SW 1271 (cell line): ENCODE data around the gene TUBA1A.
A peak's percentile ranks its signal among the peaks of the same experiment; 100 is the strongest.
"Not testable (repeated sequence)": the region's sequence is repeated elsewhere in the genome, so short reads cannot be mapped to it uniquely, and the experiment has no call there.

ENCODE experiments used
- DNase-seq, 2 experiments: peaks; one replicate each; lab custom pipeline; 2025; lab: John Stamatoyannopoulos, UW

Gene TUBA1A

DNA sequence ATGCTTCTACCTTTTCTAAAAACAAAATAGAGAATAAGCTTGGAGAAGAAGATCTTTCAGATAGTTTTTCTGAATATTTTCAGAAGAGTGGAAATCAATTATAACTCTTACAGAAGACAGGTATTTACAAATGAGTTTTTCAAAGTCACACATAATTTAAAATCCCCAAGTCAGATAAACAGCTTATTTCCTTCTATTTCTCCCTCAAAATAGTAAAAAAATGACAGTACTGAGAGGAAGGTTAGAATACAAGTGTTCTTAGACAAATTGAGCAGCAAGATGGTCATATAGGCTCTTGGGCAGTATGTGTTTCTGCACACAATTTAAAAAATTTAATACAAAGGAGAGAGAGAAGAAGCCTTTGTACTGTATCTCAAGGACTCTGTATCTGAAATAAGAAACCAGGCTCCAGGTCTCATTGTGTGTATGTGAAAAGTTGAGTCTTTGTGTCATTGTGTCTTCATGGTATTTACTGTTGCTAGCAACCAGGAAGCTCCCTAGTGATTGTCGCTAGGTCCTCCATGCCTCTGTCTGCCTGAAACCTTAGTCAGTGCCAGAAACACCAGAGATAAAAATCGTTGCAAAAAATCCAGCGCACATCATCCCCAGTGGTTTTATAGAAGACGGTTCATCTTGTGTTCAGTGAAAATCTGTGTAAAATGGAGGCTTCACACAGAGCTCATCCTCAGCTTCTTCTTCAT is 12.9 kb upstream of the TUBA1A start:
- DNase-seq: peak in 1 of 2 experiments; percentile 60

DNA sequence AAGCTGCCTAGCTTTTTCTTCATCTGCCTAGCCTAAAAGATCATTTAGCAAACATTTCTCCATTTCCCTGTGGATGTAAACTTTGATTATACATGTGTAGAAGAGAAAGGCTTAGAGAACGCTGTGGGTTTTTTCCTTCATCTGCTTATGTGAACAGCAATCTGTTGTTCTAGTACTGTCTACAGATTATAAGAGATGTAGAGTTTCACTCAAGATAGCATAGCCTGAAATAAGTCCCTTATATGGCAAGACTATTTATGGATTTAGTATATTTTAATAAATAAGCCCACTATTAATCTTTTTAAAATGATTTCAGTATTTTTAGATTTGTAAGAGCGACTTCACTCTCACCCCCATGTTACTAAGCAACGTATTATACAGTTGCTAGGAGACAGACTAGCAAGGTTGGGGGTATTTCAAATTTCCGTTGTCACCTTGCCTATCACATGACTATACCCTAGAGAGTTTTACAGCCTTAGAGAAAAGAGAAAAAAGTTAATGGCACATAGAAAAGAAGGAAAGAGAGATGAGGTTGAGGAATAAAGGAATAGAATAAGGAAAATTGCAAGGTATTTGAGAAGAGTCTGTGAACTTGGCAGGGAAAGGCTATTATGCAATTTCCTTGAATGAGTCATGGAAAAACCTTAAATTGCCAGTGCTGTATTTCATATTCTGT is 12.2 kb upstream of the TUBA1A start:
- DNase-seq: peak in 1 of 2 experiments; percentile 91

DNA sequence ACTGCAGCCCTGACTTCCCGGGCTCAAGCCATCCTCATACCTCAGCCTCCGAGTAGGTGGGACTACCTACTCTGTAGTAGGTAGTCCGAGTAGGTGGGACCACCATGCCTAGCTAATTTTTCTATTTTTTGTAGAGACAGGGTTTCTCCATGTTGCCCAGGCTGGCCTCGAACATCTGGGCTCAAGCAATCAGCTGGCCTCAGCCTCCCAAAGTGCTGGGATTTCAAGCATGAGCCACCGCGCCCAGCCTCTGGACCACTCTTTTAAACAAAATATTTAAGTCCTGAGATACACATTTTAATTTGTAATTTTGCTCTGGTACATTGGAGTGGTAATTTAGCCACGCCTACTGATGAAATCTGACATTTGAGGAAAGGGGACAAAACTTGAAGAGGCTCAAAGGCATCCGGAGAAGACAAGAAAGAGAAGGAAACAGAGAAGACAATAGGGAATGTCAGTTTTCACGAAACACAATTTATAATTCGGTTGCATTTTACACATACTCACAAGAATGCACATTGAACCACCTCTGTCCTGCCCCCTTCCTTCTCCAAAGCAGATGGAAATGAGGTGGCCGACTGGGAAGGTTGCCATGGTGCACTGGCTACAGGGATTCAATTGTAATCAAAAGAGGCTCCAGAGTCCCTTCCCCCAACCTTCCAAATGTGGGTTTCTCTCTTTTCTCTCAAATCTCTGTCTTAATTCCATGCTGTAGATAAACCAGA is 9.7 kb upstream of the TUBA1A start:
- peak in 1 of 2 experiments; percentile 59 for DNase-seq

DNA sequence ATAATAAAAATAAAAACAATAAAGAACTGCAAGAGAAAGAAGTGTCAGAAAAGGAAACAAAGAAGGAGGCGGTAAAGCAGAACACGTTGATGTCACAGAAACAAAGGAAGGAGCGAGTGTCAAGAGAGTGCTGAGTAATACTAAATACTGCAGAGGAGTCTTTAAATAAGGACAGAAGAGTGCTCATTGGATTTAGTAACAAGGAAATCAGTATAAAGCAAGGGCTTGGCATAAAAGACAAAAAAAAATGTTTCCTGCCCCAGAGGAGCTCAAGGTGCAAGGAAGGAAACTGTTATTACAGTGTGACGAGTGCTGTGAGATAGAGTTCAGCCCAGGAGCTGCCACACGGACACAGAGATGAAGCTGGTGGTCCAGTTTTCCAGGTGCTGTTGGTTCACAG is 8.4 kb upstream of the TUBA1A start:
- DNase-seq: no peak

DNA sequence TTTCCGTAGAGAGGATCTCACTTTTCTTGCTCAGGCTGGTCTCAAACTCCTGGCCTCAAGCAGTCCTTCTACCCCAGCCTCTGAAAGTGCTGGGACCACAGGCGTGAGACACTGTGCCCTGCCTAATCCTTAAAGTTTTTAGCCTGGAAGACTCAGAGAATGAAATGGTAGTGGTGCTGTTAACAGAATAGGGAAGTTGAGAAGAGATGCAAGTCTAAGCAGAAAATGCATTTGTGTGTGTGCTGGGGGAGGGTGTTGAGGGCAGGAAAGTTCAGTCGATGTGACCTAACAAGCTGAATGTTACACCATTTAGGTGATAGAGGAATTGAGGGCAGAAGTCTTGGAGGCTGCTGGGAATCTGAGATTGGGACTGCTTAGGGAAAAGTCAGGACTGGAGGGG is 6.9 kb upstream of the TUBA1A start:
- no peak for DNase-seq

DNA sequence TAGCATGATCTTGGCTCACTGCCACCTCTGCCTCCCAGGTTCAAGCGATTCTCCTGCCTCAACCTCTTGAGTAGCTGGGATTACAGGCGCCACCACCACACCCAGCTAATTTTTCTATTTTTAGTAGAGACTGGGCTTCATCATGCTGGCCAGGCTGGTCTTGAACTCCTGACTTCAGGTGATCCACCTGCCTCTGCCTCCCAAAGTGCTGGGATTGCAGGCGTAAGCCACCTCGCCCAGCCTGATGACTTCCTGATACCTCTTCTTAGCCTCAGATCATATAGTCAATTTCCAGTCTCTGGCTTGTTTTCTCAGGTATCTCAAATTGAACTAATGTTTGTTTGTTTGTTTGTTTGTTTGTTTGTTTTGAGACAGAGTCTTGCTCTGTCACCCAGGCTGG is 4.9 kb upstream of the TUBA1A start:
- DNase-seq: not testable (repeated sequence)

DNA sequence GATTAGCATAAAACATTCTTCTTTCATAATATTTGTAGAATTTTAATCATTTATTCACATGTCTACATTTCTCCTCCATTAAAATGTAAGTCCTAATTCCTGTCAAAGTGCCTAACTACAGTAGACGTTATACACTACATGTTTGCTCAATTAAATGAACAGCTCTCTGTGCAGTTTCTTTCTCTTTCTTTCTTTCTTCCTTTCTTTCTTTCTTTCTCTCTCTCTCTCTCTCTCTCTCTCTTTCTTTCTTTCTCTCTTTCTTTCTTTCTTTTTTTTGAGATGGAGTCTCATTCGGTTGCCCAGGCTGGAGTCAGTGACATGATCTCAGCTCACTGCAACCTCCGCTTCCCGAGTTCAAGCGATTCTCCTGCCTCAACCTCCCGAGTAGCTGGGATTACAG is 2.6 kb upstream of the TUBA1A start:
- DNase-seq: not testable (repeated sequence)

DNA sequence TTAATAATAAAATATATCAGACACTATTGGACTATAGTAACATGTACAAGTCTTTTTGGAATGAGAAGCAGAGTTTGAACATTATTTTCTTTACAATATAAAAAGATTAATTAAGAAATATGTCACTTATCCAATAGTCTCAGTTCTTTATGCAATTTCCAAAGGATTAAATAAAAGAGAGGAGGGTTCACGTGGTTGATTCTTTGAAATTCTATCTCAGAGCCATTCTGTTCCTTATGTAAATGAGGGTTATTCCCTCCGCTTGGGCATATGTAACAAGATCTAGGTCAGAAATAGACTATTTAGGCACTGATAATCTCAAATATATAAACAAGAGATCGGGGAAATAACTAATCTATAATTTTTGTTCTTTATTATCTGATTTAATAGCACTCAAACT is 2.1 kb upstream of the TUBA1A start:
- DNase-seq: no peak

DNA sequence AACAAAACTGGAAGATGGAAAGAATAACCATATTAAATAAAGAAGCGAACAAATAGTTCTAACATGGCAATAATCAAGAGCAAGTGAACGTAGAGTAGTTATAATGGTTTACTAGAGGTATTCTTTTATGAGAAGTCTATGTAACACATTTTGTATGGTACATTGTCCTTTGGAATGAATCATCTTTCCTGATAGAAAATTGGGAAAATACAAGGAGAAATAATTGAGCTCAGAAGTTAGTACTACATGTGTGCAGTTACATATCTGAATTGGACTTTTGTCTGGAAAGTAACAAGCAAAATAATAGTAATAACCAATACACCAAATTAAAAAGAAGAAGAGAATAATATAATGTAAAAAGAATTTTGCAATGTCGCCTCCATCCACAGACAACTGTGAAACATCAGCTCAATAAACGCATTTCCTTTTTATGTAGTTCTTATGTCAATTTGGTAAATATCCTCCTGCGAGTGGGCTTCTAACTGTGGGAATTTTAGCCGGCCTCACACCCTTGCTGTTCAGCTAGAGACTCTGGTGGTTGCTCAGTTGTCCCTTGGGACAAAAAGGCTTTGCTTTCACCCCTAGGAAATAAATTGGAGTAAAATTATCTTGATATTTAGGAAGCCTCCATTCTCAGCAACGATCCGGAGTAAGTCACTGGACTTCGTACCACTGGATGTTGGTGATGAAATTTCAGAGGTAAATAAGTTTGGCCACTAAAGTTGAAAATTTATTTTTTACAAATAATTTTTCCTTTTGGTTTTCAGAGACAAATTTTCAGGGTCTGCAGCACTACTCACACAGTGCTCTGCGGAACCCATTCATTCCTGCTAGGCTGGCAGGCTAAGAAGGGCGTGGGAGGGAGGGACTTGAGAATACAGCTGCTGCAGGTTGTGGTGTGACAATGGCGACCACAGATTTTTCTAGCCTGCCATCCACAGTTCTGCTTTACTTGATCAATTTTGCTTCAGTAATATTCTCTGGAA is 1.1 kb upstream of the TUBA1A start:
- no peak for DNase-seq

DNA sequence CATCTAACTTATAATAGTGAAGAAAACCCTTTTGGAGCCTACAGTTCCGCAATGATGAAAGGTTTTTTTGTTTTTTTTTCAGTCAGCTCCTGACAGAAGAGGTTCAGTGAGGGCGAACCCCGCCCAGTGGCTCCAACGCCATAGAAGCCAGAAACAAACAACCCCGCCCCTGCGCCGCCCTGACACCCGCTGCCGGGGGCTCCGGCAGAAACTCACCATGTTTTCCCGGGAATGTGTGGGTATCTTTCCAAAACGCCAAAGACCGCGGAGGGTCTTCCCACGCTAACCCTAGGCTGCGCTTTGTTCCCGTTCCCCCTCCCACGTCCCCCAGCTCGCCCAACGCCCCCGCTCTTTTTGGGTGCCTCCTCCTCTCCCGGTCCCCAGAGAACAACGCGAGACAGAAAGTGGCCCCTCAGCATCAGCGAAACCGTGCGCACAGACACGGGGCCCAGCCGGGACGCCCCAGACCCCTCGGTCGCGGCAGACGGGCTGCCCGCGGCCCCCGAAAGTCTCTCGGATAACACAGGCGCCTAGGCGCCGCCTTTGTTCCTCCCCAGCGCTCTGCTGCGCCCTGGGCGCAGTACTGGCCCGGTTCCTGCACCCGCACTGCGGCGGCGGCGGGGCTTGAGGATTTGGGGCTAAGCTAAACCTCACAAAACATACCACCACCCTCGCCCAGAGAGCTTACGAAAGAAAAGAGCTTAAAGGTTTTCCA is 522 bp downstream of the TUBA1A start:
- DNase-seq: peak in 1 of 2 experiments; percentile 79

DNA sequence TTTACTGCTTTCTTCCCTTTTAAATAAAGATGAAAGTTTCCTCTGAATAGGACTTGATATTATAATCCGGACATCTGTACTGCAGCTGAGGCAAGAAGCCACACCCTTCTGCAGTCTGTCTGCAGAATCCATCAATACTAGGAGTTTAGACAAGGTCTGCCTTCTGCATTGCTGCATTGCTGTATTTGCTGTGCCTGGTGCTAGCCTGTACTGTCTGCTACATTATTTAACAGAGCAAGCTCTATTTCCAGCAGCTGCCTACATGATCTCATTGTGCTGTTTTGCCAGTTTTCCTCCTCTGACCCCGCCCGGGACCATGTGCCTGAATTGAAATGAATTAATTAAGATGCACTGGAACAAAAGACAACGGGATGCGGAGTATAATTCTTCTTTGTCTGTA is 1.7 kb downstream of the TUBA1A start:
- DNase-seq: no peak

DNA sequence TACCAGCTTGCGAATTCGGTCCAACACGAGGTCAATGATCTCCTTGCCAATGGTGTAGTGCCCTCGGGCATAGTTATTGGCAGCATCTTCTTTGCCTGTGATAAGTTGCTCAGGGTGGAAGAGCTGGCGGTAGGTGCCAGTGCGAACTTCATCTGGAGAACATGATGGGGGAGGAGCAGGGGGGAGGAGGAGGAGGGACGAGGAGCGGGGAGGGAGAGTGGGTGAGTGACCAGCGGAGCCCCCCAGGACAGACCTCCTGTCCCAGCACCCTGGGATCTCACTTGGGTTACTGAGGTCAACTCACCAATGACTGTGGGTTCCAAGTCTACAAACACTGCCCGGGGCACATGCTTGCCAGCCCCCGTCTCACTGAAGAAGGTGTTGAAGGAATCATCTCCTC is 2.6 kb downstream of the TUBA1A start:
- DNase-seq: not testable (repeated sequence)

DNA sequence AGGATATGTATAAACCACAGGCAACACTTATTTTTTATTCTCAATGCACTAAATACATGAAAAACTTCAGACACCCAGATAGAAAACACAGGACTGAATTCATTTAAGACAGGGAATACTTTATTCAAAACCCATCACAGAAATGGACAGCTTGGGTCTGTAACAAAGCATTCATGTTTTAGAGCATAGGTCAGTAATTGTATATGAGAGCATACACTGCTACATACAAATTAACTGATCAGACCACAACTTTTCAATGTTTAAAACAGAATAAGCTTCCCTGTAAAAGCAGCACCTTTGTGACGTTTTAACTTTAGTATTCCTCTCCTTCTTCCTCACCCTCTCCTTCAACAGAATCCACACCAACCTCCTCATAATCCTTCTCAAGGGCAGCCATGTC is 4.2 kb downstream of the TUBA1A start:
- not testable (repeated sequence) for DNase-seq

DNA sequence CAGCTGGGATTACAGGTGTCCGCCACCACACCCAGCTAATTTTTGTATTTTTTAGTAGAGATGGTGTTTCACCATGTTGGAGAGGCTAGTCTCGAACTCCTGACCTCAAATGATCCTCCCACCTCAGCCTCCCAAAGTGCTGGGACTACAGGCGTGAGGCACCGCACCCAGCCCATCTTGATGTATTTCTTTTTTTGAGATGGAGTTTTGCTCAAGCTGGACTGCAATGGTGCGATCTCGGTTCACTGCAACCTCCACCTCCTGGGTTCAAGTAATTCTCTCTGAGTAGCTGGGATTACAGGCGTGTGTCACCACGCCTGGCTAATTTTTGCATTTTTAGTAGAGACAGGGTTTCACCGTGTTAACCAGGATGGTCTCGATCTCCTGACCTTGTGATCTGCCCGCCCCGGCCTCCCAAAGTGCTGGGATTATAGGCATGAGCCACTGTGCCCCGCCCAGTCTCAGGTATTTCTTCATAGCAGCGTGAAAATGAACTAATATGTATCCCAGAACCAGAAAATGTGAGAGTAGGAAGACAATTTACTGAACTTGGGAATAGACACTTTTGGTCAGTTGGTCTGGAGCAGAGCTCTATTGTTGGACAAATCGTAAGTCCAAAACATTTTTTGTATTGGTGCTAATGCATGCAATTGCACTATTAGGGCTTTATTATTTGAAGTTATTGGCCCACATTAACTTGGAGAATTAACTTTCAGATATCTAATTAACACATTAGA is 5.5 kb downstream of the TUBA1A start:
- DNase-seq: not testable (repeated sequence)

DNA sequence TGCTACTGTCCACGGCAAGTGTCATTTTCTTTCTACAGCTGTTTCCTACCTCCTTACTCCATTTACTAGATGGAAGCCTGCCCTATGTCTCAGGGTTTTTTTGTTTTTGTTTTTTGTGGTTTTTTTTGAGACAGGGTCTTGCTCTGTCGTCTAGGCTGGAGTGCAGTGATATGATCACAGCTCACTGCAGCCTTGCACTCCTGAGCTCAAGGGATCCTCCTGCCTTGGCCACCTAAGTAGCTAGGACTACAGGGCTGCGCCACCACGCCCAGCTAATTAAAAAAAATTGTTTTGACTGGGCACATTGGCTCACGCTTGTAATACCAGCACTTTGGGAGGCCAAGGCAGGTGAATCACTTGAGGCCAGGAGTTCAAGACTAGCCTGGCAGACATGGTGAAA is 14.7 kb downstream of the TUBA1A start:
- DNase-seq: no peak

DNA sequence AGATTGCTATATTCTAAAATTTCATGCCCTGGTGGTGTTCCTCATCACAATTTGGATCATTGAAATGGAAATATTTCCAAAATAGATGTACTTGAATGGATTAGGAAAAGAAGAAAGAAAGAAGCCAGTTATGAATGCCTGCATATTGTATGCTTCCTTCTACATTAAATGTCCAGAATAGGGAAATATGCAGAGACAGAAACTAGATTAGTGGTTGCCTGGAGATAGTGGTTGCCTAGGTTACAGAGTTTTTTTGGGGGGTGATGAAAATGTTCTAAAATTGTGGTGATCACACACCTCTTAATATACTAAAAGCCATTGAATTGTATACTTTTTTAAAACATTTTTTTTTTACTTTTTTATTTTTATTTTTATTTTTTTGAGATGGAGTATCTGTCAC is 18.0 kb downstream of the TUBA1A start:
- DNase-seq: no peak

DNA sequence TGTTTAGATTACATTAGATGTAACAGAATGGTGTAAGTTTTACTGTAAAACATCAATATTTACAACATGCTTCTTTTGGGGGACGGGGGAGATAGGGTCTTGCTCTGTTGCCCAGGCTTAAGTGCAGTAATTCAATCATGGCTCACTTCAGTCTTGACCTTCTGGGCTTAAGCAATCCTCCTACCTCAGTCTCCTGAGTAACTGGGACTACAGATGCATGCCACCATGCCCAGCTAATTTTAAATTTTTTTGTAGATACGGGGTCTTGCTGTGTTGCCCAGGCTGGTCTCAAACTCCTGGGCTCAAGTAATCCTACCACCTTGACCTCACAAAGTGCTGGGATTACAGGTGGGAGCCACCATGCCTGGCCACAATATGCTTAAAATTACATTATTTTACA is 23.8 kb downstream of the TUBA1A start:
- no peak for DNase-seq

DNA sequence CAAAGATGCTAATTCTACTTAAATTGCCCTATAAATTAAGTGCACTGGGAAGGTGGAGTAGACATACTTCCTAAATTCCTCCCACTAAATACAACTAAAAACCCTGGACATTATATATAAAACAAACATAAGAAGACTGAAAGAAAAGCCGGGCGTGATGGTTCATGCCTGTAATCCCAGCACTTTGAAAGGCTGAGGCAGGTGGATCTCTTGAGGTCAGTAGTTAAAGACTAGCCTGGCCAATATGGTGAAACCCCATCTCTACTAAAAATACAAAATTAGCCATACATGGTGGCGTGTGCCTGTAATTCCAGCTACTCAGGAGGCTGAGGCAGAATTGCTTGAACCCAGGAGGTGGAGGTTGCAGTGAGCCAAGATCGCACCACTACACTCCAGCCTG is 27.0 kb downstream of the TUBA1A start:
- DNase-seq: not testable (repeated sequence)

DNA sequence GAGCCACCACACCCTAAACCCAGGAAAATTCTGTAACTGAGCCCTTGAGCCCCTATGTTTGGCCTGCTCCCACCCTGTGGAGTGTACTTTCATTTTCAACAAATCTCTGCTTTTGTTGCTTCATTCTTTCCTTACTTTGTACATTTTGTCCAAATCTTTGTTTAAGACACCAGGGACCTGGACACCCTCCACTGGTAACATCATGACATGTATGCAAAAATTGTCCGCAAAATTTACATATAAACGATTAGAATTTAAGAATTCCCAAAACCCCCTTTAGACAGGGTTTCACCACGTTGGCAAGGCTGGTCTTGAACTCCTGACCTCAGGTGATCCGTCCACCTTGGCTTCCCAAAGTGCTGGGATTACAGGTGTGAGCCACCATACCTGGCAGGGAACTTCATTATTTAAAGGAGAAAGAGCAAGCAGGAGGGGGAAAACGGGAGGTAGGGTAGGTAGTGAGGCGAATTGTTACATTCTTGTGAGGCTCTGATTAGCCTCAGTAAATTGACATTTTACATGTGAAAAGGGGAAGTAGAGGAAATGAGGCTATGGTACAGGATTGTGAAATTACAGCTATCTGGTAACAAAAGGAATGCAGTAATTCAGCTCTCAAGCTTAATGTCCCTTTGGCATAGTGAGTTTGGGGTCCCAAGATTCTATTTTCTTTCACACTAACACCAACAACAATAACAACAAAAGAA is 27.6 kb downstream of the TUBA1A start:
- no peak for DNase-seq

DNA sequence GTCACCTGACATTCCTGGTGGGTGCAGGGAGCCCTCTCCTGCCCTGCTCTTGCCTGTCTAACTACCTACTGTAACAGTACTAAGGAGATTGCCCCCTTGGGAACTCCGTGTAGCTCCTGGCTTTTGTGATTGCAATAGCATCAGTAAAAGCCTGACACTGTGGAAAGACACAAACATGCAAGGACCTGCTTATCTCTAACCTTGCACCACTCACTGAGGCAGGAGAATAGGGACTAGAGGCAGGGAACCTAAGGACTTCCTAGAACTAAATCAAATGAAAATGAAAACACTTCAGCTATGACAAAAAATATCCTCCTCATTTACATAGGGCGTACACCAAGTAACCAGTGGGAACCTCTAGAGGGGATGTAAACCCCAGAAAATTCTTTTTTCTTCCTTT is 28.5 kb downstream of the TUBA1A start:
- DNase-seq: no peak
